ENCODE measurements around the gene CCR3.
"Not testable (repeated sequence)": the region's sequence is repeated elsewhere in the genome, so short reads cannot be mapped to it uniquely, and the experiment has no call there.

CCR3 gene

DNA sequence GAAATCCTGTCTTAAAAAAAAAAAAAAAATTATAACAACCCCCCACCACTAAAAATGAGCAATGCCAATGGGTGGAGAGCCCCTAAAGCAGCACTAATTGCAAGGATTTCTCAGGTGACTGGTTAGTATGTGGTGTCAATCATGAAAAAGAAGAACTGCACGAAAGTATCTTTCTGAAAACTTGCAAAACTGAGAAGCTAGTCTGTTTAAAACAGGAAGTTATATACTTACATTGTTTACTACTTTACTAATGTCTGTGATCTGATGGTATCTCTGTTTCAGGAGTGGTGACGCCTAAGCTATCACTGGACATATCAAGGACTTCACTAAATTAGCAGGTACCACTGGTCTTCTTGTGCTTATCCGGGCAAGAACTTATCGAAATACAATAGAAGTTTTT, at the start of gene CCR3:
Gene CCR3, plus strand, starts transcription at position 341 of the 400 bp plus-strand sequence. CDS start 22,699 bp downstream, outside the sequence.
- DNase-seq (ENCODE audit: low read depth in 1 of 2, low spot score in 1 of 2): no peak

DNA sequence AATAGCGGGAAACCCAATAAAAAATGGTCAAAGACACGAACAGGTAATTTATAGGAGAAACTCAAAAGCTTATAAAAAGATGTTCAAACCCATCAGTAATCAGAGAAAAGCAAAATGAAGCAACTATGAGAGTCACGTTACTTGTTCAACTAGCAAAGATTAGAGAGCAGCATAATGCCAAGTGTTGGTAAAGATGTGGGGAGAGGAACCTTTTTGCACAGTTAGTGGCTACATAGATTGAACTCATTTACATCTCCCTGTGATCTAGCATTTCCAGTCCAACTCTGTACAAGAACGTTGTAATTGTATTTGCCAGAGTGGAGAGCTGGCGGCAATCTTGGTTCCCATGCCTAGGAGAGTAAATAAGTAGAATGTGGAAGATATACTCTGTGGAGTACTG, 49.3 kb upstream of the CCR3 start:
- DNase-seq (ENCODE audit: low read depth in 1 of 2, low spot score in 1 of 2): no peak

DNA sequence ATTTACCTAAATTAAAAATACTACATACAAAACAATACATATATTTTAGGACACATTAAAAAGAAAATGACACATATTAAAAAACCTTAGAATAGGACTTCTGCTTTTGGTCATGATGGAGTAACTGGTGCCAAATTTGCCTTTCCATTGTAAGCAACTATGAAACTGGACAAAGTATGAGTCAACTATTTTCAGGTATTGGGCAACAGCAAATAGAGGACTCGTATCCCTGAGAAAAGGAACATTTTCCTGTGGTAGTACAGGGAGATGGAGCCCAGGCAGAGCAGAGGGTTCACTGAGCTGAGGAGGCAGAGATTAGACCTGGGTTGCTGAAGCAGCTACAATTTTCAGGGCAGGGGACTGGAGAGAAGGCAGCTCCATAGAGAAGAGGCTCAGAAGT, 48.8 kb upstream of the CCR3 start:
- no peak for DNase-seq (ENCODE audit: low read depth in 1 of 2, low spot score in 1 of 2)

DNA sequence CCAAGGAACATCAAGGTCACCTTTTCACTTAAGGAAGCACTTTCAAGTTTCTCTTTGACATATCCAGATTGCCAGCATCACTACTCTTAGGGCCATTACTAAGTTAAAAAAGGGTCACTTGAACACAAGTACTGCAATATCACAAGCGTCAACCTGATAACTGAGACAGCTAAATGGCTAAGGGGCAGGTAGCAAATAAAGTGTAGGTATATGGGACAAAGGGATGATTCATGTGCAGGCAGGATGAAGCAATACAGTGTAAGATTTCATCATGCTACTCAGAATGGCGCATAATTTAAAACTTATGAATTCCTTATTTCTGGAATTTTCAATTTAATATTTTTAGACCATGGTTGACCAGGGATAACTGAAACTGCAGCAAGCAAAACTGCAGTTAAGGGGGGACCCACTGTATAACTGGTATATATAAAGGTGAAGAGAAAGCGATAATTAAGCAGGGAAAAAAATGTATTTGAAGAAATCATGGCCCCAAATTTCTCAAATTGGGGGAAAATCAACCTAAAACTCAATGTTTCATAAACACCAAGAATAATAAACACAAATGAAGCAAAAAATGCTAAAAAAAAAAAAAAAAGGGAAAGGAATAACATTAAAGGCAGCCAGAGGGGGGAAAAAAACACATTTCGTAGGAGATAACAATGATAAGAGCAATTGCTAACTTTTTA, 47.2 kb upstream of the CCR3 start:
- DNase-seq (ENCODE audit: low read depth in 1 of 2, low spot score in 1 of 2): no peak

DNA sequence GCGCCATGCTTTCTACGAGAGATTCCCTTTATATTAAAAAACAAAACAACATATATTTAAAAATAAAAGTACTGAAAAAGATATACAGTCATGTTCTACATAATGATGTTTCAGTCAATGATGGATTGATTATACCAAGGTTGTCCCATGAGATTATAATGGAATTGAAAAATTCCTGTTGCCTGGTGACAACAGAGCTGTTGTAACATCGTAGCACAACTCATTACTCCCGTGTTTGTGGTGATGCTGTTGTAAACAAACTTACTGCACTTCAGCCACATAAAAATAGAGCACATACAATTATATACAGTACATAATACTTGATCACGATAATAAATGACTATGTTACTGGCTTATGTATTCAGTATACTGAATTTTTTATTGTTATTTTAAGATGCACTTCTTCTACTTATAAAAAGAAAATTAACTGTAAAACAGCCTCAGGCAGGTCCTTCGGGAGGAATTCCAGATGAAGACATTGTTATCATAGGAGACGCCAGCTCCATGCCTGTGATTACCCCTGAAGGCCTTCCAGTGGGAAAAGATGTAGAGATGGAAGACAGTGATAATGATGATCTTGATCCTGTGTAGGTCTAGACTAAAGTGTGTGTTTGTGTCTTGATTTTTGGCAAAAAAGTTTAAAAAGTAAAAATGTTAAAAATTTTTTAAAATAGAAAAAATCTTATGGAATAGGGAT, 45.9 kb upstream of the CCR3 start:
- no peak for DNase-seq (ENCODE audit: low read depth in 1 of 2, low spot score in 1 of 2)

DNA sequence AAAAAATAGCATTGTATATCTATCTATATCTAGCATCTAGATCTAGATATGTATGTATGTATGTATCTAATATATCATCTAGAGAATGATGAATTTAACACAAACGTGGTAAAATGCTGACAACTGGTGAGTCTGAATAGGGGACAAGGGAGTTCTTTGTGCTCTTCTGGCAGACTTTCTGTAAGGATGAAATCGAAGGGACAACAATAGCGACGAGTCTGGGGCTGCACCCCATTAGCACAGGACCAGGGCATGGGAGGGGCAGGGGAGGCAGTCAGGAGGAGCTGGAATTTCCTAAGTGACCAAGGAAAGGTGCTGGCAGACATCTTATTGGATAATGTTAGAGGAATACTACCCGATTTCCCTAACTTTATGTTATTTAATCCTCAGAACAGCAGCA, 42.0 kb upstream of the CCR3 start:
- no peak for DNase-seq (ENCODE audit: low read depth in 1 of 2, low spot score in 1 of 2)

DNA sequence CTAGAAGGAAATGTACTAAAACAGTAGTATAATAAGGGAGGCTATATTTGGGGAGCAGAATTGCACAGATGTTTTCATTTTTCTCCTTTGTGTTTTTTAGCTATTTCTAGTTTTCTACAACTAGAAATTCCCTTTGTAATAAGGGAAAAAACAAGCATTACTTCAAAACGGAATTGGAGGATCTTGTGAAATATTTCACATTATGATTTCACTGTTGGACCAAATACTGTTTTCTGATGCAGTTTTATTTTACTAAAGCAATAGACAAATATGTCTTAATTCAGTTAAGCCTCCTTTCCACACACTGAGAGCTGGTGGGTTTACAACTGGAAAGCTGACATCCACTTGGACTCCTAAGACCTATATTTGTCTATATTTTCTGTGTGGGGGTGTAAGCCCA, 41.5 kb upstream of the CCR3 start:
- no peak for DNase-seq (ENCODE audit: low read depth in 1 of 2, low spot score in 1 of 2)

DNA sequence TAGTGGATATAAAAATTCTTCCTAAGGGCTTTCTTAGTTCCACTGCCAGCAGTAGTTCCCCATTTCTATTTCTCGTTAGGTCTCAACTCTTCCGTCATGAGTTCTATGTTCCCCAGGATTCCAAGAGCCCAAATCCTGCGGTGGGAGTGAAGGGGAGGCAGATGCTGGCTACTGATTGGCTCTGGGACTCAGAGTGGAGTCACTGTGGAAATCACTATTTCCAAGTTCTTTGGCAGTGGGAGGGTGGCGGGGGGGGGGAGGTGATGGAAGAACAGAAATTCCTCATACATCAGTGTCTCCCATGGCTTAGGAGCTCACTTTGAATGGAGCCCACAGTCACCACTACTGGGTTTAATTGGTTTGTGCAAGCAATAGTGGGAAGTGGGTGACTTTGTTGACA, 39.7 kb upstream of the CCR3 start:
- DNase-seq (ENCODE audit: low read depth in 1 of 2, low spot score in 1 of 2): no peak

DNA sequence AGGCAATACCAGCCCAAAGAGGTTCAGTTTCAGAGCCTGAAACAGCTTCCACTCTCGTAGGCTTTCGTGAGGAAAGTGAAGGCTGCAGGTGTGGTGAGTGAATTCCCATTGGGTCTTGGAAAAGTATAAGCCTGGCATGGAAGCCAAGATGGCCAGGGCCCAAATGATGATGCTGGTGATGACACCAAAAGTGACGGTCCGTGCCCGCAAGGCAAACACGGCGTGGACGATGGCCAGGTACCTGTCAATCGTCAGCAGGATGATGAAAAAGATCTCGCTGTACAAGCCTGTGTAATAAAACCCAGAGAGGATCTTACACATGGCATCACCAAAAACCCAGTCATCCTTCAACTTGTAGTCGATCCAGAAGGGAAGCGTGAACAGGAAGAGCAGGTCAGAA, 38.6 kb upstream of the CCR3 start:
- DNase-seq (ENCODE audit: low read depth in 1 of 2, low spot score in 1 of 2): no peak

DNA sequence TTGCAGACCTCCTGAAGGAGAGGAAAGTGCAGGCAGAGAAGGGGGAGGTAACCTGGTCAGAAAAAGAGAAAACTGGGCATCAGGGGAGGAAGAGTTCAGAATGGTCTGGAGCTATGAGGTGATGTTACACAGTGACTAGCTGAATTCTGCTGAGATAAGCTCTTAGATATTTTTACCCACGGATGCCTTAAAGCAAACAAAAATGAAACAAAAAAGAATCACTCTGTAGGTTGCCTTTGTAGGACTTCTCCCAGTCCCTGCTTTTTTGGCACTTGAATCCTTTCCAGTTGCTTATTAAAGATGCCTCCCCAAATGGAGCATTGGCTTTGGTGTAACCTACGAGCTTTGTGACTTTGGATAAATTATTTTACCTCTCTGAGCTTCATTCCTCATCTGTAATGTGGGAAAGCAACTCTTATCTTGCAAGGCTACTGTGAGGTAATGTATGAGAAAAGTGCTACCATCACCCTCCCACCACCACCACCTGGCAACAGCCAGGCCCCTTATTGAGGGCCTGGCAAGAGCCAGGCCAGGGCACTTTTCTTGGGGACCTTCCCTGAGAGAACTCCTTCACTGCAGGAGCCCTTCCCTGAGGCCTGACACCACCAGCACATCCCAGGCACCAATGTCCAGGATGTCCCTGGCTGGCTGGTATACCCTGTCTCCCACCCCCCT, 36.8 kb upstream of the CCR3 start:
- DNase-seq (ENCODE audit: low read depth in 1 of 2, low spot score in 1 of 2): no peak

DNA sequence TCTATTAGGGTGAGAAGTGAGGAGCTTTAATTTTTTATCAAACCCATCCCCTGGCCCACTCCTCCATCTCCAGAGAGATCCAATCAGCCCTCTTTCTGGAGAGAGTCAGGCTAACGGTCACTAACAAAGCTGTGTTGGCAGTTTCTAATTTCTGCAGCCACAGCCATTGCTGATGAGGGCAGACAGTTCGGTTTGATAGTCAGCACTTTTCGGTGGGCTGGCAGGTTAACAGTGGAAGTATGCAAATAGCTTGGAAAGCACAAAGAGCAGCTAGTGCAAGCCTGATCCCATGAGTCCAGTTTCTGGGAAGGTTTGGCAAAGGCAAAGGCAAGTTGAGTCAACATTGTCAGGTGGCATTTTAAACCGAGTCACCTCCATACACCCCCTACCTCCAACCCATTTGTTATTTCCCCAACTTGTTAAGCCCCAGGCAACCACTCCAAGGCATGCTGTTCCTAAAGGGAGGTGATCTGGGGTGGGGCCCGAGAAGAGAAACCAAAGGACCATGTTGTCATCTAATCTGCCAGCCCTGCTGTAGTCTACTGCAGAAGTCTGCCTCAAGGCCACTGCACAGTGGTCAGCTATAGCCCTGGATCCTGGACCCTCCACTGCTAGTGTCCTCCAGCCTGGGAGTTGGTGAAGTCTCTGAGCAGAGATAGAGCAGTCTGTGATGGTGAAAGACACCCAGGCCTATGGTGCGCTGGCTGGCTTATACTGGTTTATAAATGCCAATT, 35.8 kb upstream of the CCR3 start:
- no peak for DNase-seq (ENCODE audit: low read depth in 1 of 2, low spot score in 1 of 2)

DNA sequence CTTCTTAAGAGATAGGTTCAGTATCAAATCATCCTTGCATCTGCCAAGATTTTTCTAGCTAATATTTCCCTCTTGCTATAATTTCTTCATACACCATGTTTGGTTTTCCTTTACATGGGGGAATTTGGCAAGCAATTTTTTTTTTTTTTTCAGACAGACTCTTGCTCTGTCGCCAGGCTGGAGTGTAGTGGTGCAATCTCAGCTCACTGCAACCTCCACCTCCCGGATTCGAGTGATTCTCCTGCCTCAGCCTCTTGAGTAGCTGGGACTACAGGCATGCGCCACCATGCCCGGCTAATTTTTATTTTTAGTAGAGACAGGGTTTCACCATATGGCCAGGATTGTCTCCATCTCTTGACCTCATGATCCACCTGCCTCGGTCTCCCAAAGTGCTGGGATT, 34.7 kb upstream of the CCR3 start:
- not testable (repeated sequence) for DNase-seq (ENCODE audit: low read depth in 1 of 2, low spot score in 1 of 2)

DNA sequence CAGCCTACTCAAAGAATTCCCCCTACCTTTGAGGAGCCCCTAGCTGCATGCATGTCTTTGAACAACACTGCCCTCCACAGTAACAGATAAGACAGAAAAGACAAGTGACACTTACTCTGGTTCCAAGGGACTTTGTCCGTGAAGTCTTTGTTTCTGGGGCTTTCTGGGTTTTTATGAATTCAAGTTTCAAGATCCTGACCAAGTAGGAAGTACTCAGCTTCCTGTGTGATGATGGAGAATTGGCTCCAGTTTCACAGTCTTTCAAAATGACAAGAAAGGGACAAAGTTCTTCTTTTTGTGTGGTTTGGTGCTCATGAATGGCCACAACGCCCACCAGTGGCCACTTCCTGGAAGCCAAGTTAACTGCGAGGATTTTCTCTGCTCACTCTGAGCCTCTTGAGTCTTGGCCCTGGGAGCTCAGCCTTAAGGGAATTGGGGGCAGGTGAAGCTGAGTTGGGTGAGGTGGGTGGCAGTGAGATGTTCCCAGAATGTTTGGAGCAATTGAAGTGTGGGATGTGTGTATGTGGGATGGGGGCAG, 34.0 kb upstream of the CCR3 start, which contains the start of gene CCR1:
Gene CCR1, minus strand, starts transcription at position 147 of the 538 bp plus-strand sequence. CDS start 4,000 bp downstream, outside the sequence.
- no peak for DNase-seq (ENCODE audit: low read depth in 1 of 2, low spot score in 1 of 2)

DNA sequence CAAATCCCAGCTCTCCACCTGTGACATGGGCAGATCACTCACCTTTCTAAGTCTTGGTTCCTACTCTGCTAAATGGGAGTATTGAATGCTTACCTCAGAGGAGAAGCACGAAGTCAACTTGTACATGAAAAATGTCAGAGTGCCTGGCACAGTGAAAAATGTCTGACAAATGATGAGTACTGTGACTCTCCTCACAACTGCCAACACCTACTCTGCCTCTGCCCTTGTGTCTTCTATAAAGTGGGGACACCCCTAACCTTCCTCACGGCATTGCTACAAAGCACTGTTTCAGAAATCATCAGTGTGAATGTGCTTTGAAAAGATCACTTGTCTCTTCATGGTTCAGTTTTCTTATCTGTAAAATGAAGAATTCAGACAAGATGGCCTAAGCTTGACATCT, 33.2 kb upstream of the CCR3 start:
- no peak for DNase-seq (ENCODE audit: low read depth in 1 of 2, low spot score in 1 of 2)

DNA sequence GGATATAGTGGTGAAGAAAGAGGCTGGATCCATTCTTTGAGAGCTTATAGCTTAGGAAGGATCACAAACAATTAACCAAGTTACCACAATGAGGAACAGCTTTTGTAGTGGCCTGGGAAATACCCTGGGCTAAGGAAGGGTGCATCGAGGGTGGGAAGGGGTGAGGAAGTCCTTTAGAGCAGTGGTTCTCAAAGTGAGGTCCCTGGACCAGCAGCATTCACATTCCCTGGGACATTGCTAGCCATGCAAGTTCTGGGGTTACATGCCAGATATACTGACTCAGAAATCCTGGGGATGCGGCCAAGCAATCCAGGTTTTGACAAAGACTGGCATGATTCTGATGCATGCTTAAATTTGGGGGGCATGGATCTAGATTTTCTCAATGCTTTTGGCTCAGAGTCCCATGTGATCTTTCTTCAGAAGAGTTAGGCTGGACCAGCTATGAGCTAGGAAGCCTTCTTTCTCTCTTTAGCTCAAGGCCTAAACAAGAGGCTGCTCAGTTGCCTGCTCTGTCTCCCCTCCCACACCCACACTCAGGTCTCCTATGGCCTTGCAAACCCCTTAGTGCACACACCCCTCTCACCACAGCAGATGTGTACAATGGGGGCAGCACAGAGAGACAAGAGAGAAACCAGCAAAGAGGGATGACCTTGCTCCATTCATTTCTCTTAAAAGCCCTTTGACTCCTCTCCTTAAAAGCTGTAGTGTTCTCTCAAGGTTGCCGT, 32.4 kb upstream of the CCR3 start:
- DNase-seq (ENCODE audit: low read depth in 1 of 2, low spot score in 1 of 2): no peak

DNA sequence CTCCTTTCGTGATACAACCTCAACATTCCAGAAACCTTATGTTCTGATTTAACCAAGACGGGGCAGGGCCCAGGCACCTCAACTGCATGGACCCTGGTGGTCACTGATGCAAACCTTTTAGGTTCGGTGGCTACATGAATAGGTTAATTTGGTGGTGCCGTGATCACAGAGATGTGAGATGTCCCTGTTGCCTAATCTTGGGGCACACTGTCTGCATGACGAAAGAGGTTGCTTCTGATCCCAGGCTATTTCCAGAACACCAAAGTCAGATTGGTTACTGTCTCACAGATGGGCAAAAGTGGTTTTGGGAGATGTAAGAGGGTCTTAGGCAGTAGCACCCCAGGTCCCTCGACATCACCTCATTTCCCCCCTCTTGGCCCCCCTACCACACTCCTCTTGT, 30.2 kb upstream of the CCR3 start:
- no peak for DNase-seq (ENCODE audit: low read depth in 1 of 2, low spot score in 1 of 2)

DNA sequence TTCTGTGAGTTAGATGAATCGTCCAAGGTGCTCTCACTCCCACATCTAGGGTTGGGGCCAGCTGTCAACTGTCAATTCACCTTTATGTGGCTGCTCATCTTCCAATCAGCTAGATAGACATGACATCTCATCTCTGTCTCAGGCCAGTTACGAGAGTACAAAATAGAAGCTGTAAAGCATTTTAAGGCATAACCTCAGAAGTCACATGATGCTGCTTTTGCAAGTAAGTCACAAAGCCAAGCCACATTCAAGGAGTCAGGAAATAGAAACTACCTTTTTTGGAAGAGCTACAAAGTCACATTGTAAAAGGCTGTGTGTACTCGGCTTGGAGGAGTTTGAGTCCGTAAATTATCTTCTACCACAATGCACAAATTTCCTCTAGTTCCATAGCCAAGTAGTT, 29.1 kb upstream of the CCR3 start:
- DNase-seq (ENCODE audit: low read depth in 1 of 2, low spot score in 1 of 2): no peak

DNA sequence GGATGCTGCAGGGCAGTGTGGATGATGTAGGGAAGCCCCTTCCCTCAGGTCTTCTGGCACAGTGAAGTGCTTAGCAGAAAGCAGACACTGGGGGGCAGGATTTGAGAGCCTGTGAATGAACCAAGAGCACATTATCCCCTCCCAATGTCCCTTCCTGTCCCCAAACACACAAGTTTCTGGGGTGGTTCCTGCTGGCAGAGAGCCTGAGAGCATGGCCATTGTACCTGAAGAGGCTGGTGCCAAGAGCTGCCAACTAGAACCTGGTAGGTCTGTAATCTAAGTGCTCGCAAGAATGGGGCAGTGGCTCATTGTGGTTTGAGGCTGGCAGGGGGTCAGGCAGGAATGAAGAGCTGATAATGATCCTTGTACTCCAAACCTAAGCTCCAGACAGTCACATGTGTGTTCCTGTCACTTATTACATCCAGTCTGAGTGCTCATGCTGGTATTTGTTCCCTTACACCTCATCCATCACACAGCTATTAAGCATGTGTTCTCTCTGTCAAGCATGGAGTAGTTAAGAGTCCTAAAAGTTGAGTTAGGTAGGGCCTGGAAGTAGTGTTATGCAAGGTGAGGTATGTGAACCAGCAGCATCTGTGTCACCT, 27.4 kb upstream of the CCR3 start:
- DNase-seq (ENCODE audit: low read depth in 1 of 2, low spot score in 1 of 2): no peak

DNA sequence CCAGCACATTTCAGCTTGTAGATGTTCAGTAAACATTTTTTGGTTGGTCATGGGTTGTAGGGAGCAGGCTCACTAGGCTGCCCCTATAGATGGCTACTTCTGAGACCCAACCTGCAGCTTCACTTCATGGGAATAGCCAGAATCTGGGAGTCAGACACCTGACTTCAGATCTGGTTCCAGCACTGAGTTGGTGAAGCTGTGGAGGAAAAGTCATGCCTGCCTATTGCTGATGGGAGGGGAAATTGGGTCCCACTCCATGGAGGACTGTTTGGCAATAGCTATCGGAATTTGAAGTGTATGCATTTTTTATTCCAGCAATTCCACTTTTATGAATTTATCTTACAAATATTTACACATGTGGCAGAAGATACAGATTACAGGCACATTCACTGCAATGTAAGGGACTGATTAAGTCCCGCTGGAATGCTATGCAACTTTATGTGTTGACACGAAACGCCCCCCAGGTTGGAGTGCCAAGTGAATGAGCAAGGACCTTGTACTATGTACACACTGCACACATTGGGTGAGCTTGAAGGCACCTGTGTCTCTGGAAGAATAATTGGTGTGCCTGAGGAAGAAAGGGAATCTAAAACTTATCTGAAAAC, 26.3 kb upstream of the CCR3 start:
- no peak for DNase-seq (ENCODE audit: low read depth in 1 of 2, low spot score in 1 of 2)

DNA sequence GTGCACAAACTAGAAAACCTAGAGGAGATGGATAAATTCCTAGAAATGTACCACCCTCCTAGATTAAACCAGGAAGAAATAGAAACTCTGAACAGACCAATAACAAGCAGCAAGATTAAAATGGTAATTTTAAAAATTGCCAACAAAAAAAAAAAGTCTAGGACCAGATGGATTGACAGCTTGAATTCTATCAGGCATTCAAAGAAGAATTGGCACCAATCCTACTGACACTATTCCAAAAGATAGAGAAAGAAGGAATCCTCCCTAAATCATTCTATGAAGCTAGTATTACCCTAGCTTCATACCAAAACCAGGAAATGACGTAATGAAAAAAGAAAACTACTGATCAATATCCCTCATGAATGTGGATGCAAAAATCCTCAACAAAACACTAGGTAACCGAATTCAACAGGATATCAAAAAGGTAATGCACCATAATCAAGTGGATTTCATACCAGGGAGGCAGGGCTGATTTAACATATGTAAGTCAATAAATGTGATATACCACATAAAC, 24.0 kb upstream of the CCR3 start:
- DNase-seq (ENCODE audit: low read depth in 1 of 2, low spot score in 1 of 2): no peak
